ENCODE data around the gene TTN. TPM values are rescaled to one million over a fixed set of nuclear protein-coding genes. Genes with fewer than 3 reads are reported as not detected.

TTN gene
- total RNA-seq, 1 donor from 2014 or later, result not detected

DNA sequence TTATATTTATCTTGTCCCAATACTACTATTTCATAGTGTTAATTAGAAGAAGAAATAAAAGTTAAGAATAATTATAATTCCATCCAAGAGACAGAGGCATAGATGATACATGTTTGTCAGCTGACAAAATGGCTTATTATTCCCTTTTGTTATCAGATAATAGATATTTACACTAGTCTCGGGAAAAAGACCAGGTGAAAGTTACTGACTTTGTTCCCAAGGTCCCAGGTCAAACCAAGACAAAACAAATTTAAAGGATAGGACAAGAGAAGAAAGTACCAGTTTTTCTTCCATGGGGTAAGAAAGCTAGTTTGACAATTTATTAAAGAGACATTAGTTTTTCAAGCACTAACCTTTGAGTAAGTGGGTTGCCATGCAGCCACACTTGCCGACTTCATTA, 73.2 kb downstream of the TTN start:
- no peaks in the 10 kb centered on the region for H3K4me1 Mint-ChIP-seq (ENCODE audit: low read depth)
- H3K36me3 Mint-ChIP-seq (ENCODE audit: low read depth), result no peaks in the 10 kb centered on the region
- H3K4me3 Mint-ChIP-seq (ENCODE audit: unreplicated experiment), result no peak overlapping the region
- H3K9me3 Mint-ChIP-seq (ENCODE audit: low read depth), result peaks cover 10% of the 10 kb centered on the region
- H3K27ac Mint-ChIP-seq (ENCODE audit: unreplicated experiment), result no peak overlapping the region
- TF ChIP-seq, protein P1, sequence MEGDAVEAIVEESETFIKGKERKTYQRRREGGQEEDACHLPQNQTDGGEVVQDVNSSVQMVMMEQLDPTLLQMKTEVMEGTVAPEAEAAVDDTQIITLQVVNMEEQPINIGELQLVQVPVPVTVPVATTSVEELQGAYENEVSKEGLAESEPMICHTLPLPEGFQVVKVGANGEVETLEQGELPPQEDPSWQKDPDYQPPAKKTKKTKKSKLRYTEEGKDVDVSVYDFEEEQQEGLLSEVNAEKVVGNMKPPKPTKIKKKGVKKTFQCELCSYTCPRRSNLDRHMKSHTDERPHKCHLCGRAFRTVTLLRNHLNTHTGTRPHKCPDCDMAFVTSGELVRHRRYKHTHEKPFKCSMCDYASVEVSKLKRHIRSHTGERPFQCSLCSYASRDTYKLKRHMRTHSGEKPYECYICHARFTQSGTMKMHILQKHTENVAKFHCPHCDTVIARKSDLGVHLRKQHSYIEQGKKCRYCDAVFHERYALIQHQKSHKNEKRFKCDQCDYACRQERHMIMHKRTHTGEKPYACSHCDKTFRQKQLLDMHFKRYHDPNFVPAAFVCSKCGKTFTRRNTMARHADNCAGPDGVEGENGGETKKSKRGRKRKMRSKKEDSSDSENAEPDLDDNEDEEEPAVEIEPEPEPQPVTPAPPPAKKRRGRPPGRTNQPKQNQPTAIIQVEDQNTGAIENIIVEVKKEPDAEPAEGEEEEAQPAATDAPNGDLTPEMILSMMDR (IDR thresholded peaks at IDR 0.05), result no peak
- no peak for DNase-seq (ENCODE audit: low spot score)
- H3K27me3 Mint-ChIP-seq (ENCODE audit: low read depth), result peaks cover 22% of the 10 kb centered on the region

DNA sequence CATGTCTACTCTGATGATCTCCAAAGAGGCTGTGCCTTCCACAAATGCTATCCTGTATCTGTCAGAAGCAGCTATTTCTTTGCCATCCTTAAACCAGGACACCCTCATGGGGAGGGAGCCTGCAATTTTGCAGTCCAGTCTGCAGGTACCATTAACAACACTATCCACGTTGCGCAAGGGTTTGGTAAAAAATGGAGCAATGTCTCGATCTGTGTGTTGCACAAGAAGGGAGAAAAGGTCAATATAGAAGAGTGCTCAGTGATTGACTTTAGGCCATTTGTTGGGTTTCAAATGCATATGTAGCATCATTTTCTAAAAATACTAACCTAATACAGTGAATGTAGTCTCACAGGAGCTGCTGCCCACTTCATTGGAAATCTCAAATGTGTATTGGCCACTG, 74.3 kb downstream of the TTN start:
- Mint-ChIP-seq H3K27ac (ENCODE audit: unreplicated experiment) (no peak overlapping the region), H3K36me3 (ENCODE audit: low read depth) (no peaks in the 10 kb centered on the region), H3K9me3 (ENCODE audit: low read depth) (peaks cover 10% of the 10 kb centered on the region), H3K4me1 (ENCODE audit: low read depth) (no peaks in the 10 kb centered on the region), H3K27me3 (ENCODE audit: low read depth) (peaks cover 27% of the 10 kb centered on the region), H3K4me3 (ENCODE audit: unreplicated experiment) (no peak overlapping the region)
- TF ChIP-seq, protein P1 (IDR thresholded peaks at IDR 0.05), result no peak
- no peak for DNase-seq (ENCODE audit: low spot score)

DNA sequence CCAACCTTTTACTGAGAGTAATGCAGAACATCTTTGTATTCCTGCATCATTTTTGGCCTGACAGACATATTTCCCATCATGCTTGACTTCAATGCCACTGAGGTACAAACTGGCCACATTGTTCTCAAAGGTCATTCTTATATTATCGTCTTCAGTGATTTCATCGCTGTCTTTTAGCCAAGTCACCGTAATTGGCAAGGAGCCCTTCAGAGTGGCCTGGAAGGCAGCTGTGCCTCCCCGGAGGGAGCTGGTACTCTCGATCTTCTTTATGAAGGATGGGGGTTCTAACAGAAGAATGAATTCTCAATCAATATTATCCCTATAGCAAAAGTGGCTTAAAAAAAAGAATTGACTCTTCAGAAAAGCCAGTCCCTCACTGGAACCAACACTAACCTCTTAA, 75.9 kb downstream of the TTN start:
- H3K27ac Mint-ChIP-seq (ENCODE audit: unreplicated experiment), result no peak overlapping the region
- H3K4me1 Mint-ChIP-seq (ENCODE audit: low read depth), result no peaks in the 10 kb centered on the region
- no peak overlapping the region for H3K4me3 Mint-ChIP-seq (ENCODE audit: unreplicated experiment)
- peaks cover 36% of the 10 kb centered on the region for H3K27me3 Mint-ChIP-seq (ENCODE audit: low read depth)
- H3K9me3 Mint-ChIP-seq (ENCODE audit: low read depth), result peaks cover 10% of the 10 kb centered on the region
- no peak for DNase-seq (ENCODE audit: low spot score)
- TF ChIP-seq, protein P1 (IDR thresholded peaks at IDR 0.05), result no peak
- no peaks in the 10 kb centered on the region for H3K36me3 Mint-ChIP-seq (ENCODE audit: low read depth)

DNA sequence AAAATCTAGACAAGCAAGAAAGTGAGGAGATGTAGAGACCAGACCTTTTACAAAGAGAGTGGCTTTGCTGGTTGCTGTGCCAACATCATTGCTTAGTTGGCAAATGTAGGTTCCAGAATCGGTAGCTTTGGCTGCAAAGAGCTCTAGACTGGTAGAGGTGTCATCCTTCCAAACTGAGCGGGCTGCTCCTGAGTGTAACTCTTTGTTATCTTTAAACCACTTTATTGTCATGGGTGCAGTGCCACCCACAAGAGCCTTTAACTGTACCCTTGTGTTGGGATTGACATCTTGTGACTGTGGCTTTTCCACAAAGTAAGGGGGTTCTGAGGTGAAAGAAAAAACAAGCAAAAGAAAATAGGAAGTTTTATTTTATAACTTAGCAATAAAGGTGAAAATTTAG, 77.2 kb downstream of the TTN start:
- TF ChIP-seq, protein P1 (IDR thresholded peaks at IDR 0.05), result no peak
- H3K4me1 Mint-ChIP-seq (ENCODE audit: low read depth), result no peaks in the 10 kb centered on the region
- peaks cover 9% of the 10 kb centered on the region for H3K9me3 Mint-ChIP-seq (ENCODE audit: low read depth)
- peaks cover 36% of the 10 kb centered on the region for H3K27me3 Mint-ChIP-seq (ENCODE audit: low read depth)
- no peaks in the 10 kb centered on the region for H3K36me3 Mint-ChIP-seq (ENCODE audit: low read depth)
- H3K27ac Mint-ChIP-seq (ENCODE audit: unreplicated experiment), result no peak overlapping the region
- no peak for DNase-seq (ENCODE audit: low spot score)
- H3K4me3 Mint-ChIP-seq (ENCODE audit: unreplicated experiment), result no peak overlapping the region

DNA sequence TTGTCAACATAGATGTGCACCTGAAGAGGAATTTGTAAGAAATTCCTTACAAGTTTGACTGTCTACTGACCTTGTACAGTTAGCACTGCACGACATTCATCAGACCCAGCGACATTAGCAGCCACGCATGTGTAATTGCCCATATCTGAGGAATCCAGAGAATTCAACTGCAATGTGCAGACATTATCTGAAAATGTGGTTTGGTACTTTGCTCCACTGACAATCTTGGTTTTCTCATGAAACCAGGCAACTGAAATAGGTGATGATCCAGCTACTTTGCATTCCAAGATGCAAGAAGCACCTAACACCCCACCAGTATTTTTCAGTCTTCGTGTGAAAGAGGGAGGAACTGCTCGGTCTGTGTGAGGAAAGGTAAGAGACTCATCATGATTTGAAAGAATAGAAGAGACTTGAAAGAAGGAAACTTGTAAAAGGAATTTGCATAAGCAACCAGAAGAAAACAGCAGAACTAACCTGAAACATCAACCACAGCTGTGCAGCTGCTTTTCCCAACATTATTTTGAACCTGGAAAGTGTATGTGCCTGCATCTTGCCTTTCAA, 83.4 kb downstream of the TTN start:
- DNase-seq (ENCODE audit: low spot score), result no peak
- no peak overlapping the region for H3K27ac Mint-ChIP-seq (ENCODE audit: unreplicated experiment)

More for the DNA sequence above, 83.4 kb downstream of the TTN start:
- H3K4me1 Mint-ChIP-seq (ENCODE audit: low read depth), result no peaks in the 10 kb centered on the region
- no peak overlapping the region for H3K4me3 Mint-ChIP-seq (ENCODE audit: unreplicated experiment)
- H3K36me3 Mint-ChIP-seq (ENCODE audit: low read depth), result no peaks in the 10 kb centered on the region
- peaks cover 43% of the 10 kb centered on the region for H3K27me3 Mint-ChIP-seq (ENCODE audit: low read depth)
- H3K9me3 Mint-ChIP-seq (ENCODE audit: low read depth), result peaks cover 14% of the 10 kb centered on the region
- TF ChIP-seq, protein P1 (IDR thresholded peaks at IDR 0.05), result no peak

Data from chondrocyte (in vitro differentiated cells).